OCI-LY3 (cell line): ENCODE results near the gene EAPP.

Experiments used
- EZH2phosphoT487 ChIP-seq: fragments of 200-600 bp; shearing (Covaris generic); IDR thresholded peaks from 2 replicates; pipeline ENCODE4 v1.6.1; 2018; ENCODE audit warnings: antibody characterized with exemption, mixed run types, low read depth
- TF ChIP-seq, protein P1 (sequence below): fragments of 200-600, 300-600 bp; sonication (generic); IDR thresholded peaks from 2 replicates; pipeline ENCODE4 v1.5.1; 2014; ENCODE audit warnings: antibody characterized with exemption, low read length, low read depth

DNA sequence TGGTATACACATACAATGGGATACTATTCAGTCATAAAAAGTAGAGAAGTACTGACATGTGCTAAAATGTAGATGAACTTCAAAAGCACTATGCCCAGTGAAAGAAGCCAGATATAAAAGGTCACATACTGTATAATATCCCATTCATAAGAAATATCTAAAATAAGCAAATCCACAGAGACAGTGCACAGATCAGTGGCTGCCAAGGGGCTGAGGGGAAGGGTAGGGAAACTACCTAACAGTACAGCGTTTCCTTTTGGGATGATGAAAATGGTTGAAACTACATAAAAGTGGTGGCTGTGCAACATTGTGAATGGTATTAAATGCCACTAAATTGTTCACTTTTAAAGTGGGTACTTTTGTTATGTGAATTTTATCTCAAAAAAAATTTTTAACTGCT lies 11.9 kb downstream of the EAPP start:
- TF ChIP-seq, protein P1, sequence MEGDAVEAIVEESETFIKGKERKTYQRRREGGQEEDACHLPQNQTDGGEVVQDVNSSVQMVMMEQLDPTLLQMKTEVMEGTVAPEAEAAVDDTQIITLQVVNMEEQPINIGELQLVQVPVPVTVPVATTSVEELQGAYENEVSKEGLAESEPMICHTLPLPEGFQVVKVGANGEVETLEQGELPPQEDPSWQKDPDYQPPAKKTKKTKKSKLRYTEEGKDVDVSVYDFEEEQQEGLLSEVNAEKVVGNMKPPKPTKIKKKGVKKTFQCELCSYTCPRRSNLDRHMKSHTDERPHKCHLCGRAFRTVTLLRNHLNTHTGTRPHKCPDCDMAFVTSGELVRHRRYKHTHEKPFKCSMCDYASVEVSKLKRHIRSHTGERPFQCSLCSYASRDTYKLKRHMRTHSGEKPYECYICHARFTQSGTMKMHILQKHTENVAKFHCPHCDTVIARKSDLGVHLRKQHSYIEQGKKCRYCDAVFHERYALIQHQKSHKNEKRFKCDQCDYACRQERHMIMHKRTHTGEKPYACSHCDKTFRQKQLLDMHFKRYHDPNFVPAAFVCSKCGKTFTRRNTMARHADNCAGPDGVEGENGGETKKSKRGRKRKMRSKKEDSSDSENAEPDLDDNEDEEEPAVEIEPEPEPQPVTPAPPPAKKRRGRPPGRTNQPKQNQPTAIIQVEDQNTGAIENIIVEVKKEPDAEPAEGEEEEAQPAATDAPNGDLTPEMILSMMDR = no peak
- TF ChIP-seq EZH2phosphoT487 = no peak
